Jurkat, Clone E6-1 (cell line): Measurements from ENCODE around the gene CD81. TPM values are rescaled to one million over a fixed set of nuclear protein-coding genes. Genes with fewer than 3 reads are reported as not detected.
"Not testable (repeated sequence)": the region's sequence is repeated elsewhere in the genome, so short reads cannot be mapped to it uniquely, and the experiment has no call there.

Source experiments
- DNase-seq: peaks from one replicate; pipeline ENCODE4 v3.0.0-alpha.2; 2011; ENCODE audit warnings: low read depth, low spot score
- H3K4me3 ChIP-seq: 2 replicates; pipeline ENCODE4 v1.5.1; 2011; ENCODE audit warnings: mild to moderate bottlenecking, low read length, control low read depth, moderate library complexity
- polyA plus RNA-seq: library from polyadenylated mRNA; unstranded; fragments of >200 nt; gene quantifications from one replicate; pipeline ENCODE4 v1.2.1, GENCODE V29; 2012; ENCODE audit warnings: missing spikeins; ENCODE audit not compliant: insufficient read length, insufficient read depth

The CD81 gene, protein sequence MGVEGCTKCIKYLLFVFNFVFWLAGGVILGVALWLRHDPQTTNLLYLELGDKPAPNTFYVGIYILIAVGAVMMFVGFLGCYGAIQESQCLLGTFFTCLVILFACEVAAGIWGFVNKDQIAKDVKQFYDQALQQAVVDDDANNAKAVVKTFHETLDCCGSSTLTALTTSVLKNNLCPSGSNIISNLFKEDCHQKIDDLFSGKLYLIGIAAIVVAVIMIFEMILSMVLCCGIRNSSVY
- 271 TPM for polyA plus RNA-seq

DNA sequence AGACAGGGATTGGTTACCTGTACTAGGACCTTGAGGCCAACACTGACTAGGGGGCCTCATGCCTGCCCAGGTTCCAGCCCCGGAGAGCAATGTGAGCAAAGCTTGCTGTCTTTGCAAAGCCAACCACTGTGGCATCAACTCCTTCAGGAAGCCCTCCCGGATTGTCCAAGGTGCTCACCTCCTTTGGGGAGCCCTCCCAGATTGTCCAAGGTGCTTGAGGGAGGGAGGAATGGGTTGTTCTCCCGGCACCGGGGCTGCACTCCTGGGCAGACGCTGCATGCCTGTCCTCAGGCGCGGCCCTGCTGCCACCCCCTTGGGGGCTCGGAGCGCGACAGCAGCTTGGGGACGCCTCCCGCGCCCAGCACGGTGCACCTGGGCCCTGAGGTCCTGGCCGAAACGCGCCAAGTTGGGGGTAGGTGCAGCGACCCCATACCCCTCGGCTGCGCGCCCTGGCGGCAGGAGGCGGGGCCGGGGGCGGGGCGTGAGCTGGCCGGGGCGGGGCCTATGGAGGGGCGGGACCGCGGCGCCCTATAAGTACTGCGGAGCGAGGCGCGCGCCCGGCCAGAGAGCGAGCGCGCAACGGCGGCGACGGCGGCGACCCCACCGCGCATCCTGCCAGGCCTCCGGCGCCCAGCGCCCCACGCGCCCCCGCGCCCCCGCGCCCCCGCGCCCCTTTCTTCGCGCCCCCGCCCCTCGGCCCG is at the start of gene CD81:
TSS of gene CD81 (plus strand) at position 560 of the 701 bp plus-strand sequence. CDS start 240 bp downstream, outside the sequence.
- peak within 1 kb of the TSS; percentile 78 for H3K4me3 ChIP-seq
- DNase-seq: no peak

DNA sequence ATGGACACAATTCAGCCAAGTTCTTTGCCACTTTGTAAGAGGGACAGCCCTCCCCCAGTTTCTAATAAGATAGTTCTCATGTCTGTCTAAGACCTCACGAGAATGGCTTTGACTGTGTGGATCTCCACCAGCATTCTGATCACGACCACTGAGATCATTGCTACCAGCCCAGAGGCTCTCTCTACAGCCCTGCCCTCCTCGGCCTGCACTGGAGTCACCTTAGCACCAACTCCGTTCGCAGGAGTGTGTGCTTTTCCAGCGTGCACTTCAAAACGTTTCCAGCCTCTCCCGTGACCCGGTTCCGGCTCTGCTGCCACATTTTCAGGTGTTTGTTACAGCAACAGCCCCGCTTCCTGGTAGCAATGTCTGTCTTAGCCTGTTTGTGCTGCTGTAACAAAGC is 49.1 kb upstream of the CD81 start:
- no peak for DNase-seq
- H3K4me3 ChIP-seq: no peak overlapping the region

DNA sequence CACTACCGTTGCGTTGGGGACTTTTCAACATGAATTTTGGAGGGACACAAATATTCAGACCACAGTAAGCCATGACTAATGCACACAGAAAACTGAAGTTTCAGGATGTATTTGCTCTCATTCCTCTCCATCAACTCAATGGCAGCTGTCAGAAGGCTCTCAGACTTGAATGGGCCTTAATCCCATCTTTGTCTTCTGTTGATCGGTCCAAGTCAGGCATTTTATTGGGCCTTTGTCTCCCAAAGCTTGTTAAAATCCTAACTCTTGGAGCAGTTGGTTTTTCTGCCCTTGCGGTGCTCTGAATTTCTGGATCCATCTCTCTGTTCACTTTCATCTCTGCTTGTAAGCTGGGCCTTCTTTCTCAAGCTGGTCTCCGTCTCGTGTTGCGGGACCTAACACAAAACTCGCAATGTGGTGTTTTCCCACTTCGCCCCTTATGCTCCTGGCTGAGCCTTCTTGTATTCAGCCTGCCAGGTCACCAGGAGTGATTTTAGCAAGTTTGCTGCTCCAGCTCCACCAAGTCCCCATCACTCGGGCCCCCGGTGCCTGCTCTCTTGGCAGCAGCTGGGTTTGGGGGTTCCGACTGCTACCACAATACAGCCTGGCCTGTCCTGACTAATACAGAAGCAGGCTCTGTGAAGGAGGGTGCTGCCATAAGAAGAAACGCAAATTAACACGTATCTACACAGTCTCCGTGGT is 48.3 kb upstream of the CD81 start:
- DNase-seq: no peak
- H3K4me3 ChIP-seq: no peak overlapping the region

DNA sequence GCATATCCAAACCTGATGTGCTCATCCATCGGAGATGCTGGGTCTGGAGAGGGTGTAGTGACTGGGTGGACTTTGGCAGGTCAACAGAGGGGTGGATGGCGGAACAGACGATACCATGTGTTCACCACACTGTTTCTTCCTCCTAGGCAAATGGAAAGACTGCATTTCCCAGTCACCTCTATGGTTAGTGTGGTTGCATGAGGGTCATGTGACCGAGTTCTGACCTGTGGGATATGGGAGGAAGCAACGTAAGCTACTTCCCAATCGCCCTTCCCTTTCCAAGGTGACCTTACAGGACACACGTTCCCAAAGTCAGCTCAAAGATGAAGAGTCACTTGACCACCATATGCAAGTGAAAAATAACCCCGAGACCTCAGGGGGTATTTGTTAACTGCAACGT is 47.6 kb upstream of the CD81 start:
- DNase-seq: no peak
- no peak overlapping the region for H3K4me3 ChIP-seq

DNA sequence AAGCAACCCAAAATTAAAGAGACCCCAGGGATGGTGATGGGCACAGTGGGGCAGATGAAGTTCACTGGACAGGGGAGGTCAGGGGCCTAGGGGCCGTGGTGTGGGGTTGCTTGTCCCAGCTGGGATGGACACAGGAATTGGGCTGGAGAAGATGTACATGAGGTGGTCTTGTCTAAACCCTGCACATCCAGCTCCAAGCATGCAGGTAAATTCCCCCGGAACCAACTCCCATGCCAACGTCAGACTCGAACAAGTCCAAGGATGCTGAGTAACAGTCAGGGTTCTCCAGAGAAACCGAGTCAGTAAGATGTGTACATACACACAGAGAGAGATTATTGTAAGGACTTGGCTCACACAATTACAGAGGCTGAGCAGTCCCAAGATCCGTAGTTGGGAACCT is 46.4 kb upstream of the CD81 start:
- no peak for DNase-seq
- no peak overlapping the region for H3K4me3 ChIP-seq

DNA sequence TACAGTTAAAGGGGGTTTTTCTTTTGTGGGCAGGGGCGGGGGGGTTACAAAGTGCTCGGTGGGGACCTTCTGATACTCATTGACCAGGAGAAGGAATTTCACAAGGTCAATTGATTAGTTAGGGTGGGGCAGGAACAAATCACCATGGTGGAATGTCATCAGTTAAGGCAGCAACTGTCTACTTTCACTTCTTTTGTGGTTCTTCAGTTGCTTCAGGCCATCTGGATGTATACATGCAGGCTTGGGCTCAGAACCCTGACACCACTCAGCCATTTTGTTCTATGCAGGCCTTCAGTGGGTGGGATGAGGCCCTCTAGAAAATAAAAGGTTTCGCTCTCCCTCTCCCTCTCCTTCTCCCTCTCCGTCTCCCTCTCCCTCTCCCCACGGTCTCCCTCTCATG is 45.7 kb upstream of the CD81 start:
- H3K4me3 ChIP-seq: no peak overlapping the region

DNA sequence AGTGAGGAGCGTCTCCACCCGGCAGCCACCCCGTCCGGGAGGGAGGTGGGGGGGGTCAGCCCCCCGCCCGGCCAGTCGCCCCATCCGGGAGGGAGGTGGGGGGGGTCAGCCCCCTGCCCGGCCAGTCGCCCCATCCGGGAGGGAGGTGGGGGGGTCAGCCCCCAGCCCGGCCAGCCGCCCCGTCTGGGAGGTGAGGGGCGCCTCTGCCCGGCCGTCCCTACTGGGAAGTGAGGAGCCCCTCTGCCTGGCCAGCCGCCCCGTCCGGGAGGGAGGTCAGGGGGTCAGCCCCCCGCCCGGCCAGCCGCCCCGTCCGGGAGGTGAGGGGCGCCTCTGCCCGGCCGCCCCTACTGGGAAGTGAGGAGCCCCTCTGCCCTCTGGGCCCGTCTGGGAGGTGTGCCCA is 44.5 kb upstream of the CD81 start:
- not testable (repeated sequence) for H3K4me3 ChIP-seq, DNase-seq

More for the DNA sequence above, 45.7 kb upstream of the CD81 start:
- DNase-seq: no peak

DNA sequence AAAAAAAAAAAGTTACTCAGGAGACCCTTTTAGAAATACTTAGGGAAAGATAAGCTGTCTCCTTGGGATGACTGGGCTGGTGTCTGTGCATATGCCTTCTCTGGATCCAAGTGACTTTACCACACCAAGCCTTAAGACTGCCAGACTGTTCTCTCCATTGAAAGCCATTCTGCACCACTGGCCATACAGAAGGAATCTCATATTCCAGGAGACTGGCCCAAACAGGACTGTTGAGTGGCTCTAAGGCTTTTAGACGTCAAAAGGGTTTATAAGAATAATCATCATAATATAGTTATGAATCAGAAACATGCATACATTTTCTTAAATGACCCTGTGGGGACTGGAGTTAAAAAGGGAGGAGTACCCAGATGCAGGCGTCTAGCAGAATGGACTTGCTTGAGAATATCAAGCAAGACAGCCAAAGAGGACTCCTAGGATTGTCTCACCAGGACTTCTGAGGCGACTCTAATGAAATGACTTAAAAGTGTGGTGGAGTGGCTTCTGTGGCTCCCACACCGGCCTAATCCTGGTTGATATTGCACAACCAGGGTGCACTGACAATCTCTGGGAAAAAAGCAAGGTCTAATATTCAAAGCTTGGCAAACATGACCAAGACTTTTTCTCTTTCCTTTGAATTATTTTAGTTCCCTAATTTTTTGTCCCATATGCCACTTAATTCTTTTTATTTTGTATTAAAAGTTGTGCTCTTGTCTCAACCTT is 43.5 kb upstream of the CD81 start:
- H3K4me3 ChIP-seq, DNase-seq: not testable (repeated sequence)

DNA sequence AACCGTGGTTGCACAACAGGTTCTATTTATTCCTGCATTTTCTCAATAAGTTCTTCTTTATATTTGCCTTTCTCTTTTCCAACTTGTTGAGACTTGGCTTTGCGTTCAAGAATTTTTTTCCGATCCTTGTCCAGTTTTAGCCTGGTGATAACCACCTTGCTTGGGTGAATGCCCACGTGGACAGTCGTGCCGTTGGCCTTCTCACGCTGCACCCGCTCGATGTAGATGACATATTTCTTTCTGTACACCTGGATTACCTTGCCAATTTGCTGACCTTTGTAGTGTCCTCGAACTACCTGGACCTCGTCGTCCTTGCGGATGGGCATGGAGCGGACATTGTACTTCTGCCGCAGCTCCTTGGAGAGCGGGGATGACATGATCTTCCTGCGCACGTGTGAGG is 41.8 kb upstream of the CD81 start:
- DNase-seq, H3K4me3 ChIP-seq: not testable (repeated sequence)

DNA sequence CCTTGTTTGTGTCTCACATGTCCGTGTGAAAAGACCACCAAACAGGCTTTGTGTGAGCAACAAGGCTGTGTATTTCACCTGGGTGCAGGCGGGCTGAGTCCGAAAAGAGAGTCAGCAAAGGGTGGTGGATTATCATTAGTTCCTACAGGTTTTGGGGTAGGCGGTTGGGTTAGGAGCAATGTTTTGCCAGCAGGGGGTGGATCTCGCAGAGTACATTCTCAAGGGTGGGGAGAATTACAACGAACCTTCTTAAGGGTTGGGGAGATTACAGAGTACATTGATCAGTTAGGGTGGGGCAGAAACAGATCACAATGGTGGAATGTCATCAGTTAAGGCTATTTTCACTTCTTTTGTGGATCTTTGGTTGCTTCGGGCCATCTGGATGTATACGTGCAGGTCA is 38.4 kb upstream of the CD81 start:
- not testable (repeated sequence) for H3K4me3 ChIP-seq, DNase-seq

DNA sequence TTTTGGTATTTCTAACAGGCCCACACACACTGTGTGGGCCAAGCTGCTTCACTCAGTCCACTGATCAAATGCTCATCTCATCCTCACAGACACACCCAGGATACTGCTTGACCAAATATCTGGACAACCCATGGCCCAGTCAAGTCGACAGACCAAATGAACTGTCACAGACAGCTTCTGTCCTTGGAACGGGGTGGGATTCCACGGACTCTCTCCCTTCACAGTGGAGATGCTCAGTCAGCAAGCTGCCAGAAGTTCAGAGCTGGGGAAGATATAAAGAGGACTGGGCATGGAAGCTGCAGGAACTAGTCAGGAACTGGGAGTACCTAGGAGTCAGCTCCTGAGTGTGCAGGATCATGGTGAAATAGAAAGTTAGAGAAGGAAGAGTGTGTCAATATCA is 34.6 kb upstream of the CD81 start:
- no peak for DNase-seq
- no peak overlapping the region for H3K4me3 ChIP-seq

DNA sequence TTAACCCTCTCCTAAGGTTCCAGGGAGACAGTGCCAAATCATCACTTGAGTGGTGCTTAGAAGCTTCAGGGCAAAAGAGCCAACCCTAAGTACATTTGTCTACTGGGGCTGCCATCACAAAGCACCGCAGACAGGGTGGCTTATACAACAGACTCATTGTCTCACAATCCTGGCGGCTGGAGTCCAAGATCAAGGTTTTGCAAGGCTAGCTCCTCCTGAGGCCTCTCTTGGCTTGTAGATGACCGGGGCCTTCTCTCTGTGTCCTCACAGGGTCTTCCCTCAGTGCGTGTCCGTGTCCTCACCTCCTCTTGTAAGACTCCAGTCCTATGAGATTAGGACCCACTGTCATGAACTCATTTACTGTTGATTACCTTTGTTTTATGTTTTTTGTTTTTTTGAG is 34.1 kb upstream of the CD81 start:
- DNase-seq: no peak
- H3K4me3 ChIP-seq: no peak overlapping the region

DNA sequence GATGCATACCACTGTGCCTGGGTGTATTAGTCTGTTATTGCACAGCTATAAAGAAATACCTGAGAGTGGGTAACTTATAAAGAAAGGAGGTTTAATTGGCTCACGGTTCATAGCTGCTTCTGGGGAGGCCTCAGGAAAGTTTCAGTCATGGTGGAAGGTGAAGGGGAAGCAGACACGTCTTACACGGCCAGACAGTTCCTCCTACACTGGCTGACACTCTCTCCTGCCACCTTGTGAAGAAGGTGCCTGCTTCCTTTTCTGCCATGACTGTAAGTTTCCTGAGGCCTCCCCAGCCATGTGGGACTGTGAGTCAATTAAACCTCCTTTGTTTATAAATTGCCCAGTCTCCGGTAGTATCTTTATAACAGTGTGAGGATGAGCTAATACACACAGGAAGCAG is 33.6 kb upstream of the CD81 start:
- DNase-seq: no peak
- H3K4me3 ChIP-seq: no peak overlapping the region

DNA sequence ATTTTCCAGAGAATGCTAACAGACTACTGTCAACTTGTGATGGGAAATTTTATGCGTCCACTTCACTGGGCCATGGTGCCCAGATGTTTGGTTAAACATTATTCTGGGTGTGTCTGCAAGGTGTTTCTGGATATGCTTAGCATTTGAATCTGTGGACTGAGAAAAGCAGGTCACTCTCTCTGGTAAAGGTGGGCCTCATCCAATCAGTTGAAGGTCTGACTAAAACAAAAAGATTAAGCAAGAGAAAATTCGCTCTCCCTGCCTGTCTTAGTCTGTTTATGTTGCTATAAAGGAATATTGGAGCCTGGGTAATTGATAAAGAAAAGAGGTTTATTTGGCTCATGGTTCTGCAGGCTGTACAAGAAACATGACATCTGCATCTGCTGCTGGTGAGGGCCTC is 32.1 kb upstream of the CD81 start:
- H3K4me3 ChIP-seq: no peak overlapping the region
- no peak for DNase-seq

DNA sequence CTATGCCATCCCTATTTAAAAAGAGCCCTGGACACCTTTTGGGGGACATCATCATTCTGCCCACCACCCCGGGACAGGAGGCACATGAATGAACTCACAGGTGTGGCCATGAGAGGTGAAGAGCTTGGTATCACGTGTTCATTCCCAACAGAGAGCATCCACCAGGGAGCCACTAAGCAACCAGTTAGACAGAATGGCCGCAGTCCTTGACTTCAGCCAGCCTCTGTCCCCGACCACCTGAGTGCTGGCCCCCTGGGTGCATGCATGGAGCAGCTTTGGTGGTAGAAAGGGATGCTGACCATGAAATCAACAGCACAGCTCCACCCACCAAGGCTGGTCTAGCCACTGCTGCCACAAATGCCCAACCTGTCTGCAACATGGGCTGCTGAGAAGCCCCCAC is 31.1 kb upstream of the CD81 start:
- no peak overlapping the region for H3K4me3 ChIP-seq
- DNase-seq: no peak

DNA sequence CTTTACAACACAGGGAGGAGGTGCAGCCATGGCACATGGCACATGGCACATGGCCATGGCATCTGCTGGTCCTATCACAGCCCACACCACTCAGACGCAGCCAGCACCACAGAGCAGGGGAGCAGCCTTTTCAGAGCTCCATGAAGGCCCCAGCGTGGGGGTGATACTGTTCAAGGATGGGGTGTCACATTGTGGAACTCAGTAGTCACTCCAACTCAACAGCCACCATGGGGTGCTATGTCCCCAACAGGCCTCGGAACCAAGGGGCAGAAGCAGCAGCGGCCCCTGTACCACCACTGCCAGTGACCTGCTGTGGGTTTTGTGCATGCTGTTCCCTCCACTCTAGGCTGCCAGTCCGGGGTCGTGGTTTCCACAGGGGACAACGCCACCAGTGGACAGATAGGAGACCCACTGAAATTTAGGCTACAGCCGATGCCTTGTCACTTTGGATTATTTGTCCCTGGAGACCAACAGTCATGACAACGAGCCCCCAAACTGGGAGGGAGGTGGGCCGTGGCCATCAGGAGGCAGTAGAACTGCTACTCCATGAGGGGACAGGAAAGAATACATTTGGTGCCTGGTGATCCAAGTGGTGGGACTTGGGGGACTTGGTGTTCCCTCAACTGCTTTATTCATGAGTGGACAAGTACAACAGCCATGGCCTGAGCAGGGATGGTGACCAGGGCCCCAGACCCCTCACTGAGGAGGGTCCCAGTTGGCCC is 30.4 kb upstream of the CD81 start:
- no peak for DNase-seq
- H3K4me3 ChIP-seq: no peak overlapping the region

DNA sequence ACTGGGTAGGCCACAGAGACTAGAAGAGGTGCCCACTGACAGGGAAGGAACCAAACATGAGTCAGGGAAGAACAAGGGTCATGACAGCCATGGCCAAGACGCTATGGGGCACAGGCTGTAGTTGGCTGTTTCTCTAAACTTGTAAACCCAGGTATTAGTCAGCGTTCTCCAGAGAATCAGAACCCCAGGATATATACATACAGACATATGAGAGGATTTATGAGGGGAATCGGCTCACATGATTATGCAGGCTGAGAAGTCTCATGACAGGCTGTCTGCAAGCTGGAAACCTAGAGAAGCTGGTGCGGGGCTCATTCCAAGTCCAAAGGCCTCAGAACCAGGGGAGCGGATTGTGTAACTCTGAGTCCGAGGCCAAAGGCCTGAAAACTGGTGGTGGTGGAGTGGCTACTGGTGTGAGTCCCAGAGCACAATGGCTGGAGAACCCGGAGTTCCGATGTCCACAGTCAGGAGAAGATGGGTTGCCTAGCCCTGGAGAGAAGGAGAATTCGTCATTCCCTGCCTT is 29.7 kb upstream of the CD81 start:
- no peak for DNase-seq

DNA sequence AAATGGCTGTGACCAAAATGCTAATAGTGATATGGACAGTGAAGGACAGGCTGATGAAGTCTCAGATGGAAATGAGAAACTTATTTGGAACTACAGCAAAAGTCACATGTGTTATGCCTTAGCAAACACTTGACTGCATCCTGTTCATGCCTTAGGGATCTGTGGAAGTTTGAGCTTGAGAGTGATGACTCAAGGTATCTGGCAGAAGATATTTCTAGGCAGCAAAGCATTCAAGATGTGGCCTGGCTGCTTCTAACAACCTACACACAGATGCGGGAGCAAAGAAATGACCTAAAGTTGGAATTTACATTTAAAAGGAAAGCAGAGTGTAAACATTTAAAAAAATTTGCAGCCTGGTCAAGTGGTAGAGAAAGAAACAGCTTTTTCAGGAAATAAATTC is 28.1 kb upstream of the CD81 start:
- no peak for DNase-seq
- H3K4me3 ChIP-seq: no peak overlapping the region

More for the DNA sequence above, 29.7 kb upstream of the CD81 start:
- H3K4me3 ChIP-seq: no peak overlapping the region

DNA sequence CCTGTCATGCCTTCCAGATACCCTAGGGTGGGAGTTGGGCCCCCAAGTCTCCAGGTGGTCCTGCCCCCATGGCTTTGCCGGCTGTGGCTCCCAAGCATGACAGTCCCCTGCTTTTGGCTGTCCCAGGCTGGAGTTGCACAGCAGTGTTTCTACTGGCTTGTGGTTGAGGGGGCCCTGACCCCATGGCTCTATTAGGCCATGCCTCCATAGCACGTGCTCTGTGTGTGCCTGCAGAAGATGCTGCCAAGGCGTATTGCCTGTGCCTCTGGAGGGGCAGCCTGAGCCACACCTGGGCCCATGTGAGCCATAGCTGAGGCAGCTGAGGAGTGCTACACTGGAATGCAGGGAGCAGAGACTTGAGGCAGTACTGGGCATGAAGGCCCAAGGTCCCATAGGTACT is 25.4 kb upstream of the CD81 start:
- no peak overlapping the region for H3K4me3 ChIP-seq
- DNase-seq: no peak
